ENCODE data around the gene HTR4.

DNA sequence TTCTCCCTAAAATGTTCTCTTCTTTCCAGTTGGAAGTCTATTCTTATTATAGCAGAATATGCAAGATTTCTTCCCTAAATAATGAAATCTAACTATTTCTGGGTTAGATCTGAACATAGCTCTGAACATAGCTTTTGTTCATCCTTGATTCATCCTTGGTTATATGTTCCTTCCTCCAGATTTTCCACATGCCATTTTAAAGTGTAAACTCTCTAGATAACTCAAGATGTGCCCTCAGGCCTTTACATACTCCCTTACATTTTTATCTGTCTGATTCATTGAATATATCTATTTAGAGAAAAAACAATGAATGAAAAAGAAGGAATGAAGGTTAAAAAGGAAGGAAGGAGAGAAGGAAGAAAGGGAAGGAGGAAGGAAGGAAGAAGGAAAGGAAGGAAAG lies 169.7 kb downstream of the HTR4 start:
- no peak for TF ChIP-seq RXRA (IDR thresholded peaks at IDR 0.05; ENCODE audit: borderline replicate concordance, low read depth)
- TF ChIP-seq, protein P1, sequence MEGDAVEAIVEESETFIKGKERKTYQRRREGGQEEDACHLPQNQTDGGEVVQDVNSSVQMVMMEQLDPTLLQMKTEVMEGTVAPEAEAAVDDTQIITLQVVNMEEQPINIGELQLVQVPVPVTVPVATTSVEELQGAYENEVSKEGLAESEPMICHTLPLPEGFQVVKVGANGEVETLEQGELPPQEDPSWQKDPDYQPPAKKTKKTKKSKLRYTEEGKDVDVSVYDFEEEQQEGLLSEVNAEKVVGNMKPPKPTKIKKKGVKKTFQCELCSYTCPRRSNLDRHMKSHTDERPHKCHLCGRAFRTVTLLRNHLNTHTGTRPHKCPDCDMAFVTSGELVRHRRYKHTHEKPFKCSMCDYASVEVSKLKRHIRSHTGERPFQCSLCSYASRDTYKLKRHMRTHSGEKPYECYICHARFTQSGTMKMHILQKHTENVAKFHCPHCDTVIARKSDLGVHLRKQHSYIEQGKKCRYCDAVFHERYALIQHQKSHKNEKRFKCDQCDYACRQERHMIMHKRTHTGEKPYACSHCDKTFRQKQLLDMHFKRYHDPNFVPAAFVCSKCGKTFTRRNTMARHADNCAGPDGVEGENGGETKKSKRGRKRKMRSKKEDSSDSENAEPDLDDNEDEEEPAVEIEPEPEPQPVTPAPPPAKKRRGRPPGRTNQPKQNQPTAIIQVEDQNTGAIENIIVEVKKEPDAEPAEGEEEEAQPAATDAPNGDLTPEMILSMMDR (IDR thresholded peaks at IDR 0.05) = no peak
- TF ChIP-seq POLR2AphosphoS5 (IDR thresholded peaks at IDR 0.05; ENCODE audit: low read depth, low read length) = no peak
- no peak for TF ChIP-seq RAD21 (IDR thresholded peaks at IDR 0.05; ENCODE audit: low read length)
- no peak for TF ChIP-seq MEF2A (IDR thresholded peaks at IDR 0.05; ENCODE audit: borderline replicate concordance, low read depth)
- TF ChIP-seq FOXJ3 (CRISPR knock-in tag; IDR thresholded peaks at IDR 0.05) = no peak
- no peak for TF ChIP-seq CHD2 (IDR thresholded peaks at IDR 0.05; ENCODE audit: low read length, partially characterized antibody)
- no peak for TF ChIP-seq EP300 (IDR thresholded peaks at IDR 0.05; ENCODE audit: borderline replicate concordance in 1 of 2, low read depth in 1 of 2, low read length in 1 of 2)
- no peak for TF ChIP-seq SIN3A (IDR thresholded peaks at IDR 0.05; ENCODE audit: borderline replicate concordance, low read depth, low read length)
- TF ChIP-seq ELF1 (IDR thresholded peaks at IDR 0.05) = no peak
- TF ChIP-seq FOXM1 (IDR thresholded peaks at IDR 0.05; ENCODE audit: low read depth) = no peak
- TF ChIP-seq RFX5 (IDR thresholded peaks at IDR 0.05; ENCODE audit: low read length) = no peak
- no peak for TF ChIP-seq JUND (IDR thresholded peaks at IDR 0.05)
- no peak for TF ChIP-seq GABPA (IDR thresholded peaks at IDR 0.05; ENCODE audit: low read depth)

Measured in SK-N-SH (cell line).